ENCODE data around the gene IL37. TPM values are rescaled to one million over a fixed set of nuclear protein-coding genes. Genes with fewer than 3 reads are reported as not detected.

The IL37 gene
- total and polyA plus RNA-seq, 2 donors (not counting 3 experiments of a cell fraction or from before 2014, with no cell fraction given): not detected

DNA sequence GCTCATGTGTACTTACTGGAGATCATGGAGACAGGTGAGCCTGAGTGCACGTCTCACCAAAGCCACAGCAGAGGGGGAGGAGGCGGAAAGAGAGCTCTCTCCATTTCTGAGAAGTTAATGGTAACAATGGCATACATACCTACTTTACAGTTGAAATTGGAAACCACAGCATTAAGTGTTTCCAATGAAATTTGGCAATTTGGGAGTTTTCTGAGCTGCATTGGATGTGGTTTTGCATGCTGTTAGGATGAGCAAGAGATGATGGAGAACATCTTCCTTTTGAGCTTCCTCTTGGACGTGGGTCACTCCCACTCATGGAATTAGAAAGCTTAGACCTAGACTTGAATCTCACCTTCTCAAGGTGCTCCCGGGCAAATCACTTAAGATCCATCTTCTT, 25.5 kb upstream of the IL37 start:
- dilution Hi-C loops (cut with MboI; ENCODE audit: extremely low pct_ligation_motif_present, low sequenced_read_pairs): no loop called here
- Histone ChIP-seq H3K79me2 (ENCODE audit: control insufficient read depth, insufficient read depth, low read length) (no peaks in the 10 kb centered on the region), H3K9ac (replicated peaks; ENCODE audit: extremely low read depth, insufficient read depth, low read length) (no peak overlapping the region), H3K4me1 (ENCODE audit: control insufficient read depth, extremely low read depth, insufficient read depth, low read length) (peaks cover 14% of the 10 kb centered on the region), H3K9me1 (replicated peaks; ENCODE audit: control insufficient read depth, extremely low read depth, insufficient read depth, low read length) (no peaks in the 10 kb centered on the region), H3K4me3 (replicated peaks in 1 of 3; ENCODE audit: insufficient read depth in 1 of 3, low read depth in 1 of 3, low read length in 3 of 3) (no peak overlapping the region), H4K20me1 (replicated peaks; ENCODE audit: control insufficient read depth, extremely low read depth, insufficient read depth, low read length) (no peaks in the 10 kb centered on the region), H3K27ac (ENCODE audit: insufficient read depth, low read depth, low read length) (no peak overlapping the region), H3K36me3 (ENCODE audit: control insufficient read depth in 2 of 2, extremely low read depth in 1 of 2, insufficient read depth in 2 of 2, low read length in 2 of 2) (no peaks in the 10 kb centered on the region), H3K4me2 (ENCODE audit: insufficient read depth, low read length) (no peak overlapping the region), H3K27me3 (ENCODE audit: control insufficient read depth in 2 of 2, insufficient read depth in 2 of 2, low read length in 2 of 2) (peaks cover 0 to 2% of the 10 kb centered on the region in 2 experiments), H3K9me3 (replicated peaks; ENCODE audit: control insufficient read depth, insufficient read depth, low read length) (no peaks in the 10 kb centered on the region), H2AFZ (ENCODE audit: low read depth, low read length) (no peak overlapping the region)
- TF ChIP-seq FOS (IDR thresholded peaks at IDR 0.05; ENCODE audit: borderline replicate concordance, insufficient read depth, low read length) (no peak), POLR2A (IDR thresholded peaks at IDR 0.05; ENCODE audit: low read depth, low read length) (no peak), MYC (IDR thresholded peaks at IDR 0.05; ENCODE audit: low read depth, low read length) (no peak), GATA2 (IDR thresholded peaks at IDR 0.05; ENCODE audit: insufficient read depth, insufficient read length, low read depth, low read length) (no peak)
- TF ChIP-seq, protein P1, sequence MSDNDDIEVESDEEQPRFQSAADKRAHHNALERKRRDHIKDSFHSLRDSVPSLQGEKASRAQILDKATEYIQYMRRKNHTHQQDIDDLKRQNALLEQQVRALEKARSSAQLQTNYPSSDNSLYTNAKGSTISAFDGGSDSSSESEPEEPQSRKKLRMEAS (IDR thresholded peaks at IDR 0.05; ENCODE audit: insufficient read depth, insufficient read length): no peak
- TF ChIP-seq, protein P2, sequence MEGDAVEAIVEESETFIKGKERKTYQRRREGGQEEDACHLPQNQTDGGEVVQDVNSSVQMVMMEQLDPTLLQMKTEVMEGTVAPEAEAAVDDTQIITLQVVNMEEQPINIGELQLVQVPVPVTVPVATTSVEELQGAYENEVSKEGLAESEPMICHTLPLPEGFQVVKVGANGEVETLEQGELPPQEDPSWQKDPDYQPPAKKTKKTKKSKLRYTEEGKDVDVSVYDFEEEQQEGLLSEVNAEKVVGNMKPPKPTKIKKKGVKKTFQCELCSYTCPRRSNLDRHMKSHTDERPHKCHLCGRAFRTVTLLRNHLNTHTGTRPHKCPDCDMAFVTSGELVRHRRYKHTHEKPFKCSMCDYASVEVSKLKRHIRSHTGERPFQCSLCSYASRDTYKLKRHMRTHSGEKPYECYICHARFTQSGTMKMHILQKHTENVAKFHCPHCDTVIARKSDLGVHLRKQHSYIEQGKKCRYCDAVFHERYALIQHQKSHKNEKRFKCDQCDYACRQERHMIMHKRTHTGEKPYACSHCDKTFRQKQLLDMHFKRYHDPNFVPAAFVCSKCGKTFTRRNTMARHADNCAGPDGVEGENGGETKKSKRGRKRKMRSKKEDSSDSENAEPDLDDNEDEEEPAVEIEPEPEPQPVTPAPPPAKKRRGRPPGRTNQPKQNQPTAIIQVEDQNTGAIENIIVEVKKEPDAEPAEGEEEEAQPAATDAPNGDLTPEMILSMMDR (IDR thresholded peaks at IDR 0.05; ENCODE audit: extremely low read depth in 1 of 2, insufficient read depth in 1 of 2, low read depth in 1 of 2, low read length in 2 of 2): no peak
- DNase-seq (ENCODE audit: low read depth, low spot score) (no peak), FAIRE-seq (no peak)
- CTCF ChIA-PET: interaction anchor here (0.6 to 4.0 kb wide), 55 partner anchors 9 to 275 kb away, joined by 3 to 218 read pairs (median 5); partner anchors contain the start of genes CKAP2L, IL1A and IL1B
- no TSS peak for BruUV-seq (replicated peaks)
- POLR2A ChIA-PET: no interaction called here
- intact Hi-C loops (cut with micrococcal nuclease): loop anchor here (1.0 to 2.0 kb wide), 3 partner anchors 55 to 136 kb away; no protein-coding TSS in a partner anchor

Data from endothelial cell of umbilical vein (primary cell).